SK-N-SH (cell line): ENCODE data around the gene SMIM44. TPM values are rescaled to one million over a fixed set of nuclear protein-coding genes. Genes with fewer than 3 reads are reported as not detected.

Source experiments
- CTCF ChIA-PET: fragments of 300-600, 350-600 bp; formaldehyde crosslinking; extraction: SDS; loops from one replicate; lab custom pipeline; 2021; lab: Yijun Ruan, JAX
- POLR2A ChIA-PET: fragments of 350-600 bp; sonication (Branson Sonifier 250); formaldehyde crosslinking; extraction: SDS; loops from one replicate; lab custom pipeline; 2020; ENCODE audit warnings: antibody characterized with exemption, inconsistent platforms; lab: Yijun Ruan, JAX
- DNase-seq: peaks from one replicate; pipeline ENCODE4 v3.0.0; 2012
- H2AFZ ChIP-seq: fragments of 200-600 bp; sonication (generic); 2 replicates; pipeline ENCODE4 v1.8.1; 2016; ENCODE audit warnings: antibody characterized with exemption, mild to moderate bottlenecking, low read depth
- H3F3A ChIP-seq: fragments of 200-600 bp; sonication (generic); replicated peaks from 2 replicates; pipeline ENCODE3; 2016; ENCODE audit warnings: antibody characterized with exemption, mild to moderate bottlenecking; ENCODE audit not compliant: insufficient read depth
- H3K27ac ChIP-seq, 2 experiments: fragments of 200-500 bp in 1 of 2; fragments of 200-600 bp in 1 of 2; sonication (Bioruptor generic) in 1 of 2; sonication (generic), shearing (Covaris generic) in 1 of 2; 2 replicates each; pipeline versions ENCODE4 v1.5.1 to v1.6.1; 2014 to 2016; ENCODE audit warnings: low read depth in 2 of 2, inconsistent platforms in 1 of 2, low read length in 1 of 2, mild to moderate bottlenecking in 1 of 2, mixed read lengths in 1 of 2
- H3K27me3 ChIP-seq: fragments of 200-600 bp; sonication (generic), shearing (Covaris generic); 2 replicates; pipeline ENCODE4 v1.6.1; 2016; ENCODE audit warnings: mixed run types; ENCODE audit not compliant: insufficient read depth
- H3K36me3 ChIP-seq, 2 experiments: fragments of 200-500 bp in 1 of 2; fragments of 200-600 bp in 1 of 2; sonication (Bioruptor generic) in 1 of 2; sonication (generic) in 1 of 2; replicated peaks in 1 of 2; 2 replicates each; pipeline versions ENCODE3 to v1.5.1; 2014 to 2016; ENCODE audit warnings: low read length in 1 of 2, mild to moderate bottlenecking in 1 of 2; ENCODE audit not compliant: insufficient read depth in 2 of 2, control insufficient read depth in 1 of 2
- H3K4me1 ChIP-seq, 2 experiments: fragments of 200-500 bp in 1 of 2; fragments of 200-600 bp in 1 of 2; sonication (Bioruptor generic) in 1 of 2; sonication (generic), shearing (Covaris generic) in 1 of 2; 2 replicates each; pipeline versions ENCODE4 v1.5.1 to v1.6.1; 2014 to 2016; ENCODE audit warnings: low read depth in 1 of 2, low read length in 1 of 2, mixed run types in 1 of 2; ENCODE audit not compliant: insufficient read depth in 2 of 2, control insufficient read depth in 1 of 2
- H3K4me2 ChIP-seq: fragments of 200-600 bp; sonication (generic), shearing (Covaris generic); 2 replicates; pipeline ENCODE4 v1.6.1; 2017; ENCODE audit warnings: mixed run types
- H3K4me3 ChIP-seq, 2 experiments: fragments of 200-500 bp in 1 of 2; fragments of 200-600 bp in 1 of 2; sonication (Bioruptor generic) in 1 of 2; sonication (generic), shearing (Covaris generic) in 1 of 2; 2 replicates each; pipeline versions ENCODE4 v1.5.1 to v1.8.1; 2014 to 2016; ENCODE audit warnings: low read depth in 2 of 2, inconsistent platforms in 1 of 2, low read length in 1 of 2, mild to moderate bottlenecking in 1 of 2, mixed read lengths in 1 of 2, moderate library complexity in 1 of 2
- H3K79me2 ChIP-seq: fragments of 200-600 bp; sonication (generic); 2 replicates; pipeline ENCODE4 v1.8.1; 2017; ENCODE audit warnings: mild to moderate bottlenecking; ENCODE audit not compliant: insufficient read depth
- H3K9ac ChIP-seq: fragments of 200-600 bp; sonication (generic); 2 replicates; pipeline ENCODE4 v1.6.1; 2017; ENCODE audit warnings: mixed run types
- H3K9me2 ChIP-seq: fragments of 200-600 bp; sonication (generic); 2 replicates; pipeline ENCODE4 v1.6.1; 2017; ENCODE audit warnings: mixed run types
- H3K9me3 ChIP-seq: fragments of 200-600 bp; sonication (generic); 2 replicates; pipeline ENCODE4 v1.6.1; 2017; ENCODE audit warnings: mixed run types, mild to moderate bottlenecking, moderate library complexity
- H4K20me1 ChIP-seq: fragments of 200-600 bp; sonication (generic); 2 replicates; pipeline ENCODE4 v1.6.1; 2017; ENCODE audit warnings: mild to moderate bottlenecking, mixed run types; ENCODE audit not compliant: insufficient read depth
- CTCF ChIP-seq: fragments of 200-600 bp; sonication (generic); IDR thresholded peaks from 2 replicates; pipeline ENCODE4 v1.6.1; 2017; ENCODE audit warnings: antibody characterized with exemption, mild to moderate bottlenecking, moderate library complexity
- ELF1 ChIP-seq: IDR thresholded peaks from 2 replicates; pipeline ENCODE4 v1.4.0; 2012
- EP300 ChIP-seq, 2 experiments: IDR thresholded peaks; 2 replicates each; pipeline versions ENCODE4 v1.4.0 to v1.6.1; 2012; ENCODE audit warnings: borderline replicate concordance in 1 of 2, low read depth in 1 of 2, low read length in 1 of 2
- FOXJ3 ChIP-seq: sonication (generic); formaldehyde crosslinking; IDR thresholded peaks from 2 replicates; pipeline ENCODE4 v1.5.1; 2020; ENCODE audit warnings: mild to moderate bottlenecking, missing genetic modification reagents
- GABPA ChIP-seq: IDR thresholded peaks from 2 replicates; pipeline ENCODE4 v1.4.0; 2012; ENCODE audit warnings: low read depth, mild to moderate bottlenecking
- MAX ChIP-seq: IDR thresholded peaks from 2 replicates; pipeline ENCODE4 v1.4.0; 2012; ENCODE audit warnings: low read depth
- MEF2A ChIP-seq: IDR thresholded peaks from 2 replicates; pipeline ENCODE4 v1.4.0; 2012; ENCODE audit warnings: low read depth, borderline replicate concordance
- MXI1 ChIP-seq: IDR thresholded peaks from 2 replicates; pipeline ENCODE4 v1.6.1; 2012; ENCODE audit warnings: mild to moderate bottlenecking, low read depth, low read length, improper control_type of control experiment
- NFIC ChIP-seq: IDR thresholded peaks from 2 replicates; pipeline ENCODE4 v1.4.0; 2012; ENCODE audit warnings: borderline replicate concordance
- NRF1 ChIP-seq: IDR thresholded peaks from 2 replicates; pipeline ENCODE4 v1.6.1; 2012; ENCODE audit warnings: low read depth, mild to moderate bottlenecking, low read length
- PBX3 ChIP-seq: IDR thresholded peaks from 2 replicates; pipeline ENCODE4; 2012
- POLR2AphosphoS5 ChIP-seq: IDR thresholded peaks from 2 replicates; pipeline ENCODE4 v1.6.1; 2012; ENCODE audit warnings: low read depth, low read length
- REST ChIP-seq: IDR thresholded peaks from 2 replicates; pipeline ENCODE4 v1.6.1; 2012; ENCODE audit warnings: mild to moderate bottlenecking, low read depth, low read length, moderate library complexity
- RXRA ChIP-seq: IDR thresholded peaks from 2 replicates; pipeline ENCODE4 v1.4.0; 2012; ENCODE audit warnings: low read depth, mild to moderate bottlenecking, borderline replicate concordance
- SMC3 ChIP-seq: IDR thresholded peaks from 2 replicates; pipeline ENCODE4 v1.6.1; 2012; ENCODE audit warnings: low read depth, low read length, improper control_type of control experiment
- TAF1 ChIP-seq: IDR thresholded peaks from 2 replicates; pipeline ENCODE4 v1.6.1; 2012; ENCODE audit warnings: low read depth, mild to moderate bottlenecking, low read length, moderate library complexity, borderline replicate concordance
- TCF12 ChIP-seq: IDR thresholded peaks from 2 replicates; pipeline ENCODE4 v1.4.0; 2012
- TEAD4 ChIP-seq: IDR thresholded peaks from 2 replicates; pipeline ENCODE4 v1.4.0; 2012; ENCODE audit warnings: mild to moderate bottlenecking, borderline replicate concordance; ENCODE audit not compliant: insufficient read depth
- USF2 ChIP-seq: fragments of 150-350 bp; IDR thresholded peaks from 2 replicates; pipeline ENCODE4 v1.6.1; 2017; ENCODE audit warnings: antibody characterized with exemption, low read length, low read depth, borderline replicate concordance
- YY1 ChIP-seq: IDR thresholded peaks from 2 replicates; pipeline ENCODE4 v1.4.0; 2012; ENCODE audit warnings: low read depth, mild to moderate bottlenecking
- WGBS: methylation state at CpG from one replicate; pipeline ENCODE4 v1.1.6; 2017; ENCODE audit warnings: low lambda C conversion rate; 5-methylcytosine and 5-hydroxymethylcytosine counted together
- polyA plus RNA-seq, 3 experiments: library from polyadenylated mRNA; depleted of rRNA; stranded (reverse); fragments of >200 nt; gene quantifications; 2 replicates each; pipeline ENCODE4 v1.2.3, GENCODE V29; 2012

SMIM44 gene
- polyA plus RNA-seq, 1 of the 3 experiments (the other 2 are of a cell fraction) = not detected

- peak overlapping the region in 1 of 2 experiments; percentile 96; a peak in 2 of 4 replicates for H3K27ac ChIP-seq
- H3K79me2 ChIP-seq = peaks cover 37% of the 10 kb centered on the region
- no peaks in the 10 kb centered on the region for H3K9me2 ChIP-seq
- no peaks in the 10 kb centered on the region for H3K9me3 ChIP-seq
- POLR2A ChIA-PET = interaction anchor here (1.0 to 1.2 kb wide), 3 partner anchors 13 to 106 kb away, joined by 3 to 4 read pairs (median 3); no protein-coding TSS in a partner anchor
- TF ChIP-seq MXI1 (no peak), MAX (no peak), FOXJ3 (CRISPR knock-in tag) (no peak), CTCF (no peak), PBX3 (no peak), RXRA (no peak), NFIC (no peak), YY1 (no peak), TEAD4 (no peak), NRF1 (no peak), TAF1 (no peak), REST (no peak), USF2 (no peak), EP300 (IDR thresholded peaks at IDR 0.05; ENCODE audit: borderline replicate concordance in 1 of 2, low read depth in 1 of 2, low read length in 1 of 2) (no peak), GABPA (no peak), ELF1 (no peak), POLR2AphosphoS5 (no peak), SMC3 (no peak), TCF12 (no peak), MEF2A (no peak)
- H3K9ac ChIP-seq = no peak overlapping the region
- H3K4me1 ChIP-seq = peaks cover 0 to 39% of the 10 kb centered on the region in 2 experiments; a peak in 1 of 4 replicates
- no peak overlapping the region for H2AFZ ChIP-seq
- no peak overlapping the region for H3K4me3 ChIP-seq
- peaks cover 8% of the 10 kb centered on the region for H3F3A ChIP-seq
- H3K4me2 ChIP-seq = no peak overlapping the region
- CTCF ChIA-PET = interaction anchor here (0.9 to 4.8 kb wide), 7 partner anchors 13 to 138 kb away, joined by 3 to 31 read pairs (median 4); no protein-coding TSS in a partner anchor
- peaks cover 9 to 32% of the 10 kb centered on the region in 2 experiments for H3K36me3 ChIP-seq
- WGBS = 92% methylated on average over 2 of the region's 15 CpGs
- H3K27me3 ChIP-seq = no peaks in the 10 kb centered on the region
- no peak for DNase-seq
- H4K20me1 ChIP-seq = peaks cover 18% of the 10 kb centered on the region
These were observed 40.7 kb downstream of the SMIM44 start for GRCh38 chr19:3442487-3443071.
